HEK293T (cell line): ENCODE results near the gene CCNG1.
A peak's percentile ranks its signal among the peaks of the same experiment; 100 is the strongest.
"Not testable (repeated sequence)": the region's sequence is repeated elsewhere in the genome, so short reads cannot be mapped to it uniquely, and the experiment has no call there.

ENCODE experiments used
- CTCF ChIA-PET: fragments of 350-600 bp; formaldehyde crosslinking; extraction: SDS; loops from one replicate; lab custom pipeline; 2021; ENCODE audit warnings: antibody characterized with exemption, inconsistent platforms; lab: Yijun Ruan, JAX
- POLR2A ChIA-PET: fragments of 350-600 bp; formaldehyde crosslinking; extraction: SDS; loops from one replicate; lab custom pipeline; 2020; ENCODE audit warnings: antibody characterized with exemption, inconsistent platforms; lab: Yijun Ruan, JAX
- DNase-seq: peaks from one replicate; pipeline ENCODE4 v3.0.0; 2012; ENCODE audit warnings: mixed read lengths; ENCODE audit errors: extremely low spot score
- ARNT ChIP-seq: fragments of 450-650 bp; IDR thresholded peaks from 2 replicates; pipeline ENCODE4 v1.6.1; 2017; ENCODE audit warnings: mild to moderate bottlenecking
- BHLHE40 ChIP-seq: fragments of 450-650 bp; IDR thresholded peaks from 2 replicates; pipeline ENCODE4 v1.6.1; 2016; ENCODE audit warnings: mild to moderate bottlenecking, moderate library complexity, borderline replicate concordance
- CTBP1 ChIP-seq: fragments of 450-650 bp; IDR thresholded peaks from 2 replicates; pipeline ENCODE4 v1.6.1; 2016; ENCODE audit warnings: borderline replicate concordance
- ELF4 ChIP-seq: fragments of 450-650 bp; IDR thresholded peaks from 2 replicates; pipeline ENCODE4 v1.6.1; 2017; ENCODE audit warnings: antibody characterized with exemption
- FOXA1 ChIP-seq: fragments of 450-650 bp; IDR thresholded peaks from 2 replicates; pipeline ENCODE4 v1.6.1; 2016; ENCODE audit warnings: mild to moderate bottlenecking
- FOXK2 ChIP-seq: fragments of 450-650 bp; IDR thresholded peaks from 2 replicates; pipeline ENCODE4 v1.6.1; 2016; ENCODE audit warnings: mild to moderate bottlenecking
- FOXM1 ChIP-seq: fragments of 450-650 bp; IDR thresholded peaks from 2 replicates; pipeline ENCODE4 v1.6.1; 2017; ENCODE audit warnings: mild to moderate bottlenecking, borderline replicate concordance
- HDGF ChIP-seq: fragments of 450-650 bp; IDR thresholded peaks from 2 replicates; pipeline ENCODE4 v1.6.1; 2017; ENCODE audit warnings: antibody characterized with exemption, borderline replicate concordance
- L3MBTL2 ChIP-seq: fragments of 450-650 bp; conservative IDR thresholded peaks from 2 replicates; pipeline ENCODE4 v1.6.1; 2016; ENCODE audit warnings: mild to moderate bottlenecking
- LEF1 ChIP-seq: fragments of 450-650 bp; IDR thresholded peaks from 2 replicates; pipeline ENCODE4 v1.6.1; 2017; ENCODE audit warnings: mild to moderate bottlenecking, borderline replicate concordance
- NFRKB ChIP-seq: fragments of 450-650 bp; IDR thresholded peaks from 2 replicates; pipeline ENCODE4 v1.6.1; 2016; ENCODE audit warnings: mild to moderate bottlenecking, moderate library complexity
- PKNOX1 ChIP-seq: fragments of 450-650 bp; IDR thresholded peaks from 2 replicates; pipeline ENCODE4 v1.6.1; 2016
- SP1 ChIP-seq: fragments of 450-650 bp; IDR thresholded peaks from 2 replicates; pipeline ENCODE4 v1.6.1; 2017
- SUZ12 ChIP-seq: fragments of 450-650 bp; IDR thresholded peaks from 2 replicates; pipeline ENCODE4 v1.6.1; 2016; ENCODE audit warnings: mild to moderate bottlenecking
- TARDBP ChIP-seq: fragments of 450-650 bp; IDR thresholded peaks from 2 replicates; pipeline ENCODE4 v1.6.1; 2016
- ZNF384 ChIP-seq: fragments of 450-650 bp; IDR thresholded peaks from 2 replicates; pipeline ENCODE4 v1.6.1; 2016

The CCNG1 gene

DNA sequence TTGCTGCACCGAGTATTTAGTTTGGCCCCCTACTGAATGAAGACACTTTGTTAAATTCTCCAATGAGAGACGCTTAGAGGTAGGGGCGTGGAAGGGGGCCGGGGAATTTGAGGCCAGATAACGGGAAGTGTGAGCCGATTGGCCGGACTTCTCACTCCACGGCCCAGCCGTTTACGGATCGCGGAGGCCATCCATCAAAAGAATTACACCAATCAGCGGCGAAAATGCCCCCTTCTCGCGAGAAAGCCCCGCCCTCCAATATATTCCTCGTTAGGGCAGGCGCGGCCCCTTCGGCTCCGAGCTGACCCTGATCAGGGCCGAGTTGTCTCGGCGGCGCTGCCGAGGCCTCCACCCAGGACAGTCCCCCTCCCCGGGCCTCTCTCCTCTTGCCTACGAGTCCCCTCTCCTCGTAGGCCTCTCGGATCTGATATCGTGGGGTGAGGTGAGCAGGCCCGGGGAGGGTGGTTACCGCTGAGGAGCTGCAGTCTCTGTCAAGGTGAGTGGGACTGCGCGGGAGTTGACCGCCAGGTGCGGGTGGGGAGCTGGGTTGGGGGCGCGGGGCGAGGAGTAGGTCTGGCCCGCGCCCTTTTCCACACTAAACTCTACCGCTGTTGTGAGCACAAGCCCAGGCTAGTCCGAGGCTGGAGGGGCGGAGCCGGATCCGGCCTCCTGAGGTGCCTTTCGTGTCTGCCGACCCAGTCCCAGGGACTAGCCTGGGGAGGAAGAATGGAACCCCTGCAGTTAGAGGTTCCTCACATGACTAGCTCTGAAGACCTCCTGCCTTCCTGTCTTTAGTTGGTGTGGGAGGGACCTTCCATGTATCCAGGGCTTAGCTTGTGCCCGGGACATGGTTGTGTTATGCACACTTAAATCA lies at the start of gene CCNG1:
Gene CCNG1, plus strand, starts transcription at position 287 of the 874 bp plus-strand sequence. CDS start 1,662 bp downstream, outside the sequence.
- DNase-seq = peak; percentile 90
- peak; percentile 47; the same call in 1 of the 2 replicates for TF ChIP-seq L3MBTL2
- peak; percentile 66 for TF ChIP-seq ARNT
- TF ChIP-seq FOXA1 = no peak
- TF ChIP-seq PKNOX1 = peak; percentile 99
- CTCF ChIA-PET = interaction anchor here (0.6 to 0.9 kb wide), 2 partner anchors 21 to 1655 kb away, joined by 3 read pairs; no protein-coding TSS in a partner anchor
- POLR2A ChIA-PET = interaction anchor here (0.6 to 7.3 kb wide), 6 partner anchors 21 to 72 kb away, joined by 3 to 129 read pairs (median 5); partner anchors contain the start of genes HMMR, MAT2B and NUDCD2

DNA sequence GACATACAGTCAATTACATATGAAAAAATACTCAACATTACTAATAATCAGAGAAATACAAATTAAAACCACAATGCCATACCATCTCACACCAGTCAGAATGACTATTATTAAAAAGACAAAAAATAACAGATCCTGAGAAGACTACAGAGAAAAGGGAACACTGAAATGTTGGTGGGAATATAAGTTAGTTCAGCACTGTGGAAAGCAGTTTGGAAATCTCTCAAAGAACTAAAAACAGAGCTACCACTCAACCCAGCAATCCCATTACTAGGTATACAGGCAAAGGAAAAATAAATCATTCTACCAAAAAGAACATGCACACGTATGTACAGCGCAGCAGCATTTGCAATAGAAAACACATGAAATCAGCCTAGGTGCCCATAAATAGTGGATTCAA lies 41.6 kb upstream of the CCNG1 start:
- no peak for TF ChIP-seq TARDBP
- no peak for TF ChIP-seq L3MBTL2
- no peak for TF ChIP-seq SP1
- no peak for TF ChIP-seq FOXA1
- no peak for TF ChIP-seq ARNT
- no peak for TF ChIP-seq LEF1
- TF ChIP-seq ZNF384 = no peak
- TF ChIP-seq HDGF = no peak
- TF ChIP-seq NFRKB = no peak
- no peak for TF ChIP-seq BHLHE40
- no peak for TF ChIP-seq FOXM1
- no peak for TF ChIP-seq PKNOX1
- no peak for TF ChIP-seq FOXK2
- no peak for TF ChIP-seq CTBP1
- no peak for TF ChIP-seq SUZ12
- TF ChIP-seq ELF4 = no peak
- ChIA-PET POLR2A (no interaction called here), CTCF (interaction anchor here (3.2 kb wide), 1 partner anchor 13 kb away, joined by 12 read pairs; no protein-coding TSS in a partner anchor)
- DNase-seq = no peak

- CTCF ChIA-PET = interaction anchor here (3.2 kb wide), 1 partner anchor 12 kb away, joined by 12 read pairs; no protein-coding TSS in a partner anchor
- DNase-seq, POLR2A ChIA-PET: not testable (repeated sequence)
These were observed 40.5 kb upstream of the CCNG1 start for GRCh38 chr5:163396818-163397340.

GRCh38 chr5:163397354-163397753 lies 40.0 kb upstream of the CCNG1 start:
- ChIA-PET CTCF (interaction anchor here (3.2 kb wide), 1 partner anchor 12 kb away, joined by 12 read pairs; no protein-coding TSS in a partner anchor), POLR2A (no interaction called here)
- no peak for TF ChIP-seq FOXM1
- TF ChIP-seq FOXK2 = no peak
- DNase-seq = no peak

- POLR2A ChIA-PET = interaction anchor here (0.9 kb wide), 1 partner anchor 37 kb away, joined by 3 read pairs; the partner anchor contains the start of gene CCNG1
- CTCF ChIA-PET = no interaction called here
- TF ChIP-seq TARDBP (no peak), NFRKB (no peak), SP1 (no peak), FOXM1 (no peak), FOXK2 (no peak), HDGF (no peak), ARNT (no peak), BHLHE40 (no peak), PKNOX1 (no peak), SUZ12 (no peak), FOXA1 (no peak), ELF4 (no peak), ZNF384 (no peak), CTBP1 (no peak), L3MBTL2 (no peak), LEF1 (no peak)
- DNase-seq = no peak
These were observed 37.5 kb upstream of the CCNG1 start for GRCh38 chr5:163399923-163400322.

DNA sequence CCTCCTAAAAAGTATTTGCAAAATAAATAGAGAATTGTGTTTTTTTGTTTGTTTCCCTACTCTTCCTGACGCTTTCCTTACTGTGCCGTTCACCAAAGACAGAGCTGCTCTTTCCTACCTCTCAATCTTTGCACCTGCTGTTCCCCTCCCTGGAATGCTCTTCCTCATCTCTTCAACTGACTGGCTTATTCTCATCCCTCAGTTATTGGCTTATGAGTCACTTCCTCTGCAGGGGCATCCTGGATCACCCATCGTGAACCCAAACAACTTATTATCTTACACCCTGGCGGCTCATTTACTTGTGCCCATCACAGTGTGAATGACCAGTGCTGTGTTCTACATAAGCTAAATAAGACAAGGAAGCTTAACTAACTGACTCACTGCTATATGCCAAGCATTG lies 36.1 kb upstream of the CCNG1 start:
- no peak for DNase-seq
- ChIA-PET POLR2A (no interaction called here), CTCF (no interaction called here)
- TF ChIP-seq ZNF384 (no peak), HDGF (no peak), SP1 (no peak)

DNA sequence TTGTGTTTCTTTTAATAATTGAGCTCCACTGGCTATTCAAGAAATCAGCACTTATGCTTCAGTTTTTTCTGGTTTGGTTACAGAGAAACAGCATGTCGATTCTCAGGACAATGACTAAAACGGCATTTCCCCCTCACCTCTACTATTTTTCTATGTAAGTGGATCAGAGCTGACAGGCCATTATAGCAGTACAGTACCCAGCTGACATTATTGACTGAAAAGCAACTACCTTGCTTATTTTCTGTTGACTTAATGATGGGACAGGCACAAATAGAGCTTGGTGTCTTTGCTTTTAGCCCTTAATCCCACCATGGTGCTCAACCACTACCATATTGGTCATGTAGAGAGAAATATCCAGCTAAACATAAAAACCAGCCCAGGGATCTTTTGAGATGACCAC lies 35.4 kb upstream of the CCNG1 start:
- POLR2A ChIA-PET = no interaction called here
- CTCF ChIA-PET = no interaction called here
- TF ChIP-seq HDGF = no peak
- no peak for TF ChIP-seq TARDBP
- no peak for TF ChIP-seq PKNOX1
- TF ChIP-seq LEF1 = no peak
- TF ChIP-seq NFRKB = no peak
- TF ChIP-seq L3MBTL2 = no peak
- TF ChIP-seq FOXA1 = no peak
- TF ChIP-seq FOXK2 = no peak
- no peak for TF ChIP-seq ELF4
- TF ChIP-seq ZNF384 = no peak
- TF ChIP-seq FOXM1 = no peak
- TF ChIP-seq CTBP1 = no peak
- TF ChIP-seq SP1 = no peak
- TF ChIP-seq BHLHE40 = no peak
- no peak for TF ChIP-seq SUZ12
- no peak for DNase-seq
